ENCODE data around the gene EPS15.
"Not testable (repeated sequence)": the region's sequence is repeated elsewhere in the genome, so short reads cannot be mapped to it uniquely, and the experiment has no call there.

Gene EPS15

GRCh38 chr1:51464828-51465227 is 54.2 kb downstream of the EPS15 start:
- no peak for DNase-seq

- no peak for DNase-seq
These were observed 55.5 kb downstream of the EPS15 start for GRCh38 chr1:51463561-51463960.

- DNase-seq: not testable (repeated sequence)
These were observed 56.8 kb downstream of the EPS15 start for GRCh38 chr1:51462289-51462688.

- no peak for DNase-seq
These were observed 64.5 kb downstream of the EPS15 start for GRCh38 chr1:51454554-51454953.

- no peak for DNase-seq
These were observed 66.1 kb downstream of the EPS15 start for GRCh38 chr1:51453010-51453409.

- not testable (repeated sequence) for DNase-seq
These were observed 70.1 kb downstream of the EPS15 start for GRCh38 chr1:51448844-51449454.

- no peak for DNase-seq
These were observed 73.5 kb downstream of the EPS15 start for GRCh38 chr1:51445351-51446090.

GRCh38 chr1:51444534-51445192 is 74.4 kb downstream of the EPS15 start:
- no peak for DNase-seq

GRCh38 chr1:51444096-51444495 is 75.0 kb downstream of the EPS15 start:
- DNase-seq: no peak

- DNase-seq: no peak
These were observed 75.5 kb downstream of the EPS15 start for GRCh38 chr1:51443555-51443954.

- DNase-seq: no peak
These were observed 76.5 kb downstream of the EPS15 start for GRCh38 chr1:51442616-51443015.

- DNase-seq: no peak
These were observed 76.9 kb downstream of the EPS15 start for GRCh38 chr1:51442198-51442597.

GRCh38 chr1:51439895-51440294 is 79.2 kb downstream of the EPS15 start:
- no peak for DNase-seq

GRCh38 chr1:51439053-51439452 is 80.0 kb downstream of the EPS15 start:
- DNase-seq: no peak

- not testable (repeated sequence) for DNase-seq
These were observed 81.7 kb downstream of the EPS15 start for GRCh38 chr1:51437391-51437790.

- no peak for DNase-seq
These were observed 83.2 kb downstream of the EPS15 start for GRCh38 chr1:51435878-51436277.

- no peak for DNase-seq
These were observed 85.0 kb downstream of the EPS15 start for GRCh38 chr1:51433972-51434510.

- no peak for DNase-seq
These were observed 85.6 kb downstream of the EPS15 start for GRCh38 chr1:51433269-51433971.

- no peak for DNase-seq
These were observed 86.9 kb downstream of the EPS15 start for GRCh38 chr1:51432146-51432545.

- no peak for DNase-seq
These were observed 91.6 kb downstream of the EPS15 start for GRCh38 chr1:51427438-51427837.

GRCh38 chr1:51425955-51426354 is 93.1 kb downstream of the EPS15 start:
- no peak for DNase-seq

GRCh38 chr1:51425273-51425672 is 93.8 kb downstream of the EPS15 start:
- no peak for DNase-seq

Measured in NCI-H446 (cell line).